ENCODE measurements around the gene NRG3. TPM values are rescaled to one million over a fixed set of nuclear protein-coding genes. Genes with fewer than 3 reads are reported as not detected.
"Not testable (repeated sequence)": the region's sequence is repeated elsewhere in the genome, so short reads cannot be mapped to it uniquely, and the experiment has no call there.

Gene NRG3
- total and polyA plus RNA-seq, 9 donors = 0.04 to 4.5 (median 0.15) TPM; not detected in 2

- H3K4me3 ChIP-seq = no peak overlapping the region
- no peaks in the 10 kb centered on the region for H3K36me3 ChIP-seq
- 4 to 9% (median 8%) methylated on average over 1 of the region's 1 CpG for WGBS, 3 donors
- no peak overlapping the region for H3K27ac ChIP-seq
- TF ChIP-seq POLR2A (IDR thresholded peaks at IDR 0.05) = no peak
- TF ChIP-seq, protein P1, sequence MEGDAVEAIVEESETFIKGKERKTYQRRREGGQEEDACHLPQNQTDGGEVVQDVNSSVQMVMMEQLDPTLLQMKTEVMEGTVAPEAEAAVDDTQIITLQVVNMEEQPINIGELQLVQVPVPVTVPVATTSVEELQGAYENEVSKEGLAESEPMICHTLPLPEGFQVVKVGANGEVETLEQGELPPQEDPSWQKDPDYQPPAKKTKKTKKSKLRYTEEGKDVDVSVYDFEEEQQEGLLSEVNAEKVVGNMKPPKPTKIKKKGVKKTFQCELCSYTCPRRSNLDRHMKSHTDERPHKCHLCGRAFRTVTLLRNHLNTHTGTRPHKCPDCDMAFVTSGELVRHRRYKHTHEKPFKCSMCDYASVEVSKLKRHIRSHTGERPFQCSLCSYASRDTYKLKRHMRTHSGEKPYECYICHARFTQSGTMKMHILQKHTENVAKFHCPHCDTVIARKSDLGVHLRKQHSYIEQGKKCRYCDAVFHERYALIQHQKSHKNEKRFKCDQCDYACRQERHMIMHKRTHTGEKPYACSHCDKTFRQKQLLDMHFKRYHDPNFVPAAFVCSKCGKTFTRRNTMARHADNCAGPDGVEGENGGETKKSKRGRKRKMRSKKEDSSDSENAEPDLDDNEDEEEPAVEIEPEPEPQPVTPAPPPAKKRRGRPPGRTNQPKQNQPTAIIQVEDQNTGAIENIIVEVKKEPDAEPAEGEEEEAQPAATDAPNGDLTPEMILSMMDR (IDR thresholded peaks at IDR 0.05) = no peak
- TF ChIP-seq EP300 (IDR thresholded peaks at IDR 0.05) = no peak
- H3K27me3 ChIP-seq = no peaks in the 10 kb centered on the region
- DNase-seq = no peak
- intact Hi-C loops (cut with DNase I) = no loop called here
- no peaks in the 10 kb centered on the region for H3K4me1 ChIP-seq (ENCODE audit: insufficient read depth)
- no peaks in the 10 kb centered on the region for H3K9me3 ChIP-seq
Observed at GRCh38 chr10:82660986-82661385, 786.0 kb downstream of the NRG3 start.

GRCh38 chr10:82661701-82662100, 786.7 kb downstream of the NRG3 start:
- 71 to 82% (median 77%) methylated on average over 5 of the region's 5 CpGs for WGBS, 3 donors
- Histone ChIP-seq H3K36me3 (no peaks in the 10 kb centered on the region), H3K4me3 (no peak overlapping the region), H3K9me3 (no peaks in the 10 kb centered on the region), H3K27ac (no peak overlapping the region), H3K27me3 (no peaks in the 10 kb centered on the region), H3K4me1 (ENCODE audit: insufficient read depth) (no peaks in the 10 kb centered on the region)
- TF ChIP-seq EP300 (IDR thresholded peaks at IDR 0.05) (no peak), POLR2A (IDR thresholded peaks at IDR 0.05) (no peak)
- TF ChIP-seq, protein P1 (IDR thresholded peaks at IDR 0.05) = no peak
- DNase-seq = no peak
- intact Hi-C loops (cut with DNase I) = no loop called here

GRCh38 chr10:82668221-82668895, 793.4 kb downstream of the NRG3 start:
- Histone ChIP-seq H3K27me3 (no peaks in the 10 kb centered on the region), H3K27ac (no peak overlapping the region), H3K36me3 (no peaks in the 10 kb centered on the region), H3K9me3 (no peaks in the 10 kb centered on the region), H3K4me1 (ENCODE audit: insufficient read depth) (peaks cover 1% of the 10 kb centered on the region), H3K4me3 (no peak overlapping the region)
- 59 to 63% (median 62%) methylated on average over 4 of the region's 4 CpGs for WGBS, 3 donors
- TF ChIP-seq EP300 (IDR thresholded peaks at IDR 0.05) = no peak
- TF ChIP-seq, protein P1 (IDR thresholded peaks at IDR 0.05) = no peak
- TF ChIP-seq POLR2A (IDR thresholded peaks at IDR 0.05) = no peak
- intact Hi-C loops (cut with DNase I) = no loop called here
- no peak for DNase-seq

DNA sequence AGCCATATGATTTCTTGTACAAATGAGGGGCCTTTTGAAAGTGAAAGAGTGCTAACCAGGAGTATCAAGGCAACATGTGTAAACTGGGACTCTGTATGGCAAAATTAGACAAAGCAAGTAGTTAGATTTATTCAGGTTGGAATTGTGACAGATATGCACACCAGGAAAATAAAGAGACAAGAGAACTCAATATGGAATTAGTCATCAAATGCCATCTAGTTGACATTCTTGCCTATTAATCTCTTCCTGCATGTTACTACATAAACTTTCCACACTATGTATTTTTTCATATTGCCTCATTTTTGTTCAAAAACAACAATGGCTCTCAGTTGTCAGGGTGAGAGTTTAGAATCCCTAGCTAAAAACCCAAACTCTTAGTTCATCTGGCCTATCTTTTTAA, 799.0 kb downstream of the NRG3 start:
- Histone ChIP-seq H3K4me1 (ENCODE audit: insufficient read depth) (no peaks in the 10 kb centered on the region), H3K4me3 (no peak overlapping the region), H3K27ac (no peak overlapping the region), H3K36me3 (no peaks in the 10 kb centered on the region), H3K9me3 (peaks cover 0 to 4% of the 10 kb centered on the region in 2 donors), H3K27me3 (no peaks in the 10 kb centered on the region)
- TF ChIP-seq EP300 (IDR thresholded peaks at IDR 0.05) = no peak
- TF ChIP-seq, protein P1 (IDR thresholded peaks at IDR 0.05) = no peak
- no peak for TF ChIP-seq POLR2A (IDR thresholded peaks at IDR 0.05)
- no peak for DNase-seq
- intact Hi-C loops (cut with DNase I) = no loop called here

- intact Hi-C loops (cut with DNase I); H3K4me1 ChIP-seq (ENCODE audit: insufficient read depth); H3K36me3 ChIP-seq; H3K4me3 ChIP-seq; H3K27ac ChIP-seq; DNase-seq; H3K9me3 ChIP-seq; H3K27me3 ChIP-seq: not testable (repeated sequence)
- WGBS, 3 donors = 94 to 96% (median 94%) methylated on average over 9 of the region's 9 CpGs
Observed at GRCh38 chr10:82677932-82678331, 802.9 kb downstream of the NRG3 start.

DNA sequence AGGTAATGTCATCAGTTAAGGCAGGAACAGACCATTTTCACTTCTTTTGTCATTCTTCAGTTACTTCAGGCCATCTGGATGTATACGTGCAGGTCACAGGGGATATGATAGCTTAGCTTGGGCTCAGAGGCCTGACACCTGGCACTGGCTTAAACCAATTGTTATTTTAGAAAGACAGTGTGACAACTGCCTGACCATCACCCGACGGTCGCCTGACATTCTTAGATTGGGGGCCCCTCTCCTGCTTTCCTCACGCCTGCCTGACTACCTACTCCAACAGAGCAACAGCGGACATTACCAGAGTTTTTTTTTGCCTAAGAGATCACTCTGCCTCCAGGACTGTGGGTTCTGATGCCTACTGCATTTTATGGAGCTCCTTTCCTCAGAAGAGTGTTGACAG, 803.5 kb downstream of the NRG3 start:
- H3K27me3 ChIP-seq; H3K27ac ChIP-seq; intact Hi-C loops (cut with DNase I); DNase-seq; H3K4me1 ChIP-seq (ENCODE audit: insufficient read depth); H3K36me3 ChIP-seq; H3K4me3 ChIP-seq; H3K9me3 ChIP-seq: not testable (repeated sequence)
- 83 to 90% (median 89%) methylated on average over 6 of the region's 6 CpGs for WGBS, 3 donors

Measured in ovary (tissue), 9 donors.